ENCODE results near the gene SH3PXD2B.
A peak's percentile ranks its signal among the peaks of the same experiment; 100 is the strongest.

Gene SH3PXD2B

GRCh38 chr5:172478256-172478655, 23.9 kb upstream of the SH3PXD2B start:
- Mint-ChIP-seq H3K27ac (no peak overlapping the region), H3K9me3 (no peaks in the 10 kb centered on the region), H3K4me3 (no peak overlapping the region), H3K36me3 (no peaks in the 10 kb centered on the region), H3K4me1 (no peaks in the 10 kb centered on the region), H3K27me3 (peaks cover 9% of the 10 kb centered on the region)
- no peak for DNase-seq
- CTCF ChIA-PET, result interaction anchor here (0.8 to 5.9 kb wide), 3 partner anchors 19 to 233 kb away, joined by 3 to 68 read pairs (median 4); no protein-coding TSS in a partner anchor

- no peaks in the 10 kb centered on the region for H3K9me3 Mint-ChIP-seq
- no peaks in the 10 kb centered on the region for H3K4me1 Mint-ChIP-seq
- H3K36me3 Mint-ChIP-seq, result no peaks in the 10 kb centered on the region
- H3K27me3 Mint-ChIP-seq, result peaks cover 6% of the 10 kb centered on the region
- no peak for DNase-seq
- no peak overlapping the region for H3K4me3 Mint-ChIP-seq
- no peak overlapping the region for H3K27ac Mint-ChIP-seq
- CTCF ChIA-PET, result interaction anchor here (1.3 kb wide), 1 partner anchor 221 kb away, joined by 6 read pairs; no protein-coding TSS in a partner anchor
Observed at GRCh38 chr5:172477466-172477865, 23.1 kb upstream of the SH3PXD2B start.

- peaks cover 11% of the 10 kb centered on the region for H3K27me3 Mint-ChIP-seq
- no peaks in the 10 kb centered on the region for H3K4me1 Mint-ChIP-seq
- CTCF ChIA-PET, result interaction anchor here (0.7 to 1.3 kb wide), 4 partner anchors 11 to 225 kb away, joined by 3 to 4 read pairs (median 3); no protein-coding TSS in a partner anchor
- H3K9me3 Mint-ChIP-seq, result no peaks in the 10 kb centered on the region
- no peak for DNase-seq
- no peak overlapping the region for H3K4me3 Mint-ChIP-seq
- H3K27ac Mint-ChIP-seq, result no peak overlapping the region
- H3K36me3 Mint-ChIP-seq, result no peaks in the 10 kb centered on the region
Observed at GRCh38 chr5:172474293-172474692, 20.0 kb upstream of the SH3PXD2B start.

- Mint-ChIP-seq H3K27me3 (peaks cover 14% of the 10 kb centered on the region), H3K27ac (no peak overlapping the region), H3K36me3 (no peaks in the 10 kb centered on the region), H3K4me3 (no peak overlapping the region), H3K9me3 (no peaks in the 10 kb centered on the region), H3K4me1 (no peaks in the 10 kb centered on the region)
- CTCF ChIA-PET, result interaction anchor here (1.0 kb wide), 1 partner anchor 10 kb away, joined by 3 read pairs; no protein-coding TSS in a partner anchor
- DNase-seq, result no peak
Observed at GRCh38 chr5:172473427-172473826, 19.1 kb upstream of the SH3PXD2B start.

GRCh38 chr5:172469697-172470096, 15.4 kb upstream of the SH3PXD2B start:
- Mint-ChIP-seq H3K27me3 (peaks cover 24% of the 10 kb centered on the region), H3K4me3 (no peak overlapping the region), H3K27ac (no peak overlapping the region), H3K36me3 (no peaks in the 10 kb centered on the region), H3K9me3 (no peaks in the 10 kb centered on the region), H3K4me1 (no peaks in the 10 kb centered on the region)
- CTCF ChIA-PET, result interaction anchor here (1.8 kb wide), 1 partner anchor 18 kb away, joined by 5 read pairs; no protein-coding TSS in a partner anchor
- no peak for DNase-seq

GRCh38 chr5:172466062-172466461, 11.7 kb upstream of the SH3PXD2B start:
- Mint-ChIP-seq H3K27ac (no peak overlapping the region), H3K36me3 (no peaks in the 10 kb centered on the region), H3K27me3 (peaks cover 17% of the 10 kb centered on the region), H3K4me3 (no peak overlapping the region), H3K9me3 (peaks cover 2% of the 10 kb centered on the region), H3K4me1 (peaks cover 10% of the 10 kb centered on the region)
- CTCF ChIA-PET, result interaction anchor here (1.0 kb wide), 1 partner anchor 232 kb away, joined by 4 read pairs; no protein-coding TSS in a partner anchor
- no peak for DNase-seq

- Mint-ChIP-seq H3K27me3 (peaks cover 17% of the 10 kb centered on the region), H3K4me1 (peaks cover 22% of the 10 kb centered on the region), H3K36me3 (no peaks in the 10 kb centered on the region), H3K9me3 (peaks cover 2% of the 10 kb centered on the region), H3K4me3 (no peak overlapping the region), H3K27ac (no peak overlapping the region)
- DNase-seq, result no peak
- CTCF ChIA-PET, result interaction anchor here (1.7 kb wide), 1 partner anchor 11 kb away, joined by 3 read pairs; no protein-coding TSS in a partner anchor
Observed at GRCh38 chr5:172463031-172463430, 8.7 kb upstream of the SH3PXD2B start.

GRCh38 chr5:172459783-172460165, 5.4 kb upstream of the SH3PXD2B start:
- peaks cover 27% of the 10 kb centered on the region for H3K27me3 Mint-ChIP-seq
- no peak for DNase-seq
- CTCF ChIA-PET, result interaction anchor here (0.9 to 3.7 kb wide), 4 partner anchors 9 to 147 kb away, joined by 3 to 28 read pairs (median 4); no protein-coding TSS in a partner anchor
- no peak overlapping the region for H3K4me3 Mint-ChIP-seq
- H3K4me1 Mint-ChIP-seq, result peaks cover 25% of the 10 kb centered on the region
- peaks cover 2% of the 10 kb centered on the region for H3K9me3 Mint-ChIP-seq
- H3K27ac Mint-ChIP-seq, result no peak overlapping the region
- no peaks in the 10 kb centered on the region for H3K36me3 Mint-ChIP-seq

GRCh38 chr5:172458976-172459782, 4.9 kb upstream of the SH3PXD2B start:
- Mint-ChIP-seq H3K27ac (no peak overlapping the region), H3K9me3 (peaks cover 2% of the 10 kb centered on the region), H3K4me1 (peaks cover 27% of the 10 kb centered on the region), H3K27me3 (peaks cover 31% of the 10 kb centered on the region), H3K4me3 (no peak overlapping the region), H3K36me3 (no peaks in the 10 kb centered on the region)
- CTCF ChIA-PET, result interaction anchor here (0.9 to 3.7 kb wide), 3 partner anchors 8 to 148 kb away, joined by 3 to 28 read pairs (median 3); no protein-coding TSS in a partner anchor
- DNase-seq, result peak; percentile 9

- H3K27me3 Mint-ChIP-seq, result peaks cover 56% of the 10 kb centered on the region
- H3K9me3 Mint-ChIP-seq, result no peaks in the 10 kb centered on the region
- no peak for DNase-seq
- no peak overlapping the region for H3K27ac Mint-ChIP-seq
- CTCF ChIA-PET, result interaction anchor here (1.3 kb wide), 1 partner anchor 241 kb away, joined by 3 read pairs; no protein-coding TSS in a partner anchor
- H3K4me1 Mint-ChIP-seq, result peaks cover 25% of the 10 kb centered on the region
- no peak overlapping the region for H3K4me3 Mint-ChIP-seq
- H3K36me3 Mint-ChIP-seq, result no peaks in the 10 kb centered on the region
Observed at GRCh38 chr5:172456076-172456722, 1.9 kb upstream of the SH3PXD2B start.

- no peaks in the 10 kb centered on the region for H3K36me3 Mint-ChIP-seq
- peaks cover 19% of the 10 kb centered on the region for H3K4me1 Mint-ChIP-seq
- CTCF ChIA-PET, result no interaction called here
- no peaks in the 10 kb centered on the region for H3K9me3 Mint-ChIP-seq
- H3K27me3 Mint-ChIP-seq, result peaks cover 63% of the 10 kb centered on the region
- peak overlapping the region; percentile 37 for H3K4me3 Mint-ChIP-seq
- DNase-seq, result peak; percentile 3
- H3K27ac Mint-ChIP-seq, result no peak overlapping the region
Observed at GRCh38 chr5:172455511-172456061, 1.3 kb upstream of the SH3PXD2B start.

- Mint-ChIP-seq H3K27ac (no peak overlapping the region), H3K9me3 (no peaks in the 10 kb centered on the region), H3K36me3 (no peaks in the 10 kb centered on the region), H3K4me1 (peaks cover 14% of the 10 kb centered on the region), H3K27me3 (peaks cover 65% of the 10 kb centered on the region), H3K4me3 (peak overlapping the region; percentile 63)
- peak; percentile 20 for DNase-seq
- CTCF ChIA-PET, result no interaction called here
Observed at GRCh38 chr5:172455087-172455381, 709 bp upstream of the SH3PXD2B start.

- CTCF ChIA-PET, result interaction anchor here (1.5 kb wide), 1 partner anchor 84 kb away, joined by 3 read pairs; no protein-coding TSS in a partner anchor
- Mint-ChIP-seq H3K4me1 (peaks cover 12% of the 10 kb centered on the region), H3K4me3 (peak overlapping the region; percentile 48), H3K9me3 (no peaks in the 10 kb centered on the region), H3K36me3 (no peaks in the 10 kb centered on the region), H3K27me3 (peaks cover 61% of the 10 kb centered on the region), H3K27ac (no peak overlapping the region)
- no peak for DNase-seq
Observed at GRCh38 chr5:172453986-172454357, 353 bp downstream of the SH3PXD2B start.

Data from activated naive CD4-positive, alpha-beta T cell treated with anti-CD3 and anti-CD28 coated beads, Interleukin-2, amount 10 ng/mL, durations not matched to agents 7 days and 5 days (primary cell).